BJ (cell line): ENCODE results near the gene ZNF789. TPM values are rescaled to one million over a fixed set of nuclear protein-coding genes. Genes with fewer than 3 reads are reported as not detected.
"Not testable (repeated sequence)": the region's sequence is repeated elsewhere in the genome, so short reads cannot be mapped to it uniquely, and the experiment has no call there.

ENCODE experiments used
- CTCF ChIA-PET: fragments of 350-600 bp; formaldehyde crosslinking; extraction: SDS; loops from one replicate; lab custom pipeline; 2021; ENCODE audit warnings: antibody characterized with exemption, inconsistent platforms; lab: Yijun Ruan, JAX
- POLR2A ChIA-PET: fragments of 300-600 bp; sonication (Branson Sonifier 250); formaldehyde crosslinking; extraction: SDS; loops from one replicate; lab custom pipeline; 2021; ENCODE audit warnings: antibody characterized with exemption; lab: Charles Lee
- DNase-seq: peaks from one replicate; pipeline ENCODE4 v3.0.0-alpha.2; 2011; ENCODE audit warnings: low read depth
- H3K27me3 ChIP-seq: 2 replicates; pipeline ENCODE4 v1.6.0; 2011; ENCODE audit warnings: low read length; ENCODE audit not compliant: control insufficient read depth, insufficient read depth
- H3K36me3 ChIP-seq: 2 replicates; pipeline ENCODE4 v1.5.1; 2011; ENCODE audit warnings: low read length; ENCODE audit not compliant: control insufficient read depth, insufficient read depth
- H3K4me3 ChIP-seq: 2 replicates; pipeline ENCODE4 v1.5.1; 2011; ENCODE audit warnings: low read depth, mild to moderate bottlenecking, control low read depth, low read length
- CTCF ChIP-seq: IDR thresholded peaks from 2 replicates; pipeline ENCODE4 v1.5.1; 2011; ENCODE audit warnings: low read depth, mild to moderate bottlenecking, control low read depth, inconsistent platforms, low read length, moderate library complexity; ENCODE audit not compliant: insufficient read depth
- polyA minus RNA-seq: library from RNA; depleted of rRNA, polyadenylated mRNA; stranded (reverse); fragments of >200 nt; gene quantifications from 2 replicates; pipeline ENCODE4 v1.2.3, GENCODE V29; 2011; rRNA and poly(A)+ RNA removed
- polyA plus RNA-seq: library from polyadenylated mRNA; depleted of rRNA; stranded (reverse); fragments of >200 nt; gene quantifications from 2 replicates; pipeline ENCODE4 v1.2.3, GENCODE V29; 2011; rRNA removed

ZNF789 gene
- polyA plus RNA-seq (8.2 and 11.4 TPM in 2 replicates), polyA minus RNA-seq (4.4 and 7.2 TPM in 2 replicates)

- Histone ChIP-seq H3K36me3 (no peaks in the 10 kb centered on the region), H3K4me3 (peak within 1 kb of the TSS; percentile 75), H3K27me3 (no peaks in the 10 kb centered on the region)
- 0 out of 2 replicates have a peak, but pooled peaks have one; percentile 7 for TF ChIP-seq CTCF
- CTCF ChIA-PET = no interaction called here
- POLR2A ChIA-PET = no interaction called here
- peak; percentile 67 for DNase-seq
Measured at GRCh38 chr7:99472561-99473314, at the start of gene ZNF789. ZNF789 (plus strand) TSS chr7:99472890; CDS start chr7:99476457, 3,567 bp downstream.

GRCh38 chr7:99424932-99425730, 47.6 kb upstream of the ZNF789 start:
- DNase-seq = no peak
- Histone ChIP-seq H3K4me3 (no peak overlapping the region), H3K36me3 (peaks cover 28% of the 10 kb centered on the region), H3K27me3 (no peaks in the 10 kb centered on the region)
- POLR2A ChIA-PET = no interaction called here
- no peak for TF ChIP-seq CTCF
- CTCF ChIA-PET = interaction anchor here (0.6 to 0.9 kb wide), 3 partner anchors 9 to 513 kb away, joined by 3 read pairs; no protein-coding TSS in a partner anchor

- no peaks in the 10 kb centered on the region for H3K27me3 ChIP-seq
- H3K36me3 ChIP-seq = peaks cover 23% of the 10 kb centered on the region
- ChIA-PET CTCF (no interaction called here), POLR2A (no interaction called here)
- H3K4me3 ChIP-seq = no peak overlapping the region
- TF ChIP-seq CTCF = no peak
- DNase-seq = no peak
Measured at GRCh38 chr7:99428972-99429566, 43.6 kb upstream of the ZNF789 start.

GRCh38 chr7:99429756-99430155, 42.9 kb upstream of the ZNF789 start:
- POLR2A ChIA-PET = no interaction called here
- CTCF ChIA-PET = no interaction called here
- Histone ChIP-seq H3K27me3 (no peaks in the 10 kb centered on the region), H3K4me3 (no peak overlapping the region), H3K36me3 (peaks cover 20% of the 10 kb centered on the region)
- no peak for DNase-seq
- TF ChIP-seq CTCF = no peak

GRCh38 chr7:99431756-99432540, 40.7 kb upstream of the ZNF789 start:
- CTCF ChIA-PET = not testable (repeated sequence)
- H3K36me3 ChIP-seq = peaks cover 18% of the 10 kb centered on the region

More at GRCh38 chr7:99431756-99432540, 40.7 kb upstream of the ZNF789 start:
- H3K4me3 ChIP-seq, POLR2A ChIA-PET, DNase-seq, H3K27me3 ChIP-seq: not testable (repeated sequence)
